NT2/D1 (cell line): ENCODE results near the gene UGT2B7.

Experiments used
- DNase-seq: peaks from one replicate; pipeline ENCODE4 v3.0.0-alpha.2; 2011; ENCODE audit warnings: low read depth, low spot score
- H3K27me3 ChIP-seq: 2 replicates; pipeline ENCODE4 v1.6.0; 2011; ENCODE audit warnings: mild to moderate bottlenecking; ENCODE audit not compliant: insufficient read length, insufficient read depth
- H3K36me3 ChIP-seq: 2 replicates; pipeline ENCODE4 v1.6.1; 2011; ENCODE audit warnings: mild to moderate bottlenecking, low read length, mixed read lengths; ENCODE audit not compliant: insufficient read depth, insufficient read length
- H3K4me1 ChIP-seq: 2 replicates; pipeline ENCODE4 v1.5.1; 2011; ENCODE audit not compliant: insufficient read depth, insufficient read length
- H3K4me3 ChIP-seq: 2 replicates; pipeline ENCODE4 v1.5.1; 2011; ENCODE audit warnings: low read depth; ENCODE audit not compliant: insufficient read length
- H3K9ac ChIP-seq: 2 replicates; pipeline ENCODE4 v1.6.0; 2011; ENCODE audit warnings: low read depth; ENCODE audit not compliant: insufficient read length
- H3K9me3 ChIP-seq: 2 replicates; pipeline ENCODE4 v1.5.1; 2011; ENCODE audit warnings: mild to moderate bottlenecking, low read length; ENCODE audit not compliant: insufficient read depth
- SUZ12 ChIP-seq: IDR thresholded peaks from 2 replicates; pipeline ENCODE4 v1.6.1; 2011; ENCODE audit not compliant: insufficient read length, insufficient read depth; ENCODE audit errors: extremely low read depth
- YY1 ChIP-seq: IDR thresholded peaks from 2 replicates; pipeline ENCODE4 v1.6.1; 2011; ENCODE audit not compliant: insufficient read length, insufficient read depth
- ZNF274 ChIP-seq: IDR thresholded peaks from 2 replicates; pipeline ENCODE4 v1.6.1; 2011; ENCODE audit warnings: mild to moderate bottlenecking, low read depth, low read length

Gene UGT2B7

DNA sequence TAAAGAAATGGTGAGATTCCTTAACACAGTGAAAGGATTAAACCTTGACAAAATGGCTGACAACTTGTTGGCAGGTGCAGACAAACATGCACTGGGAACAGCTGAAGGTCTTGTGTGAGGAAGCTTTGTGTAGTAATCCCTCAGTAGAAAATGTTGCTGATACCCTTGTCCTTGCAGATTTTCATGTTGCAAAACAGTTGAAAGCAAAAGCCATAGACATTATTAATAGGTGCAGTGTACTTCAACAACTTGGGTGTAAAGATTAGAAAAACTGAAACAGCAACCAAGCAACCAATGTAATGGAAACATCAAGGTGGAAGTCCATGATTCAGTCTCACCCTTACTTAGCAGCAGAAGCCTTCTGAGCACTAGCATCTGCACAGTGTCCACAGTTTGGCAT lies 29.8 kb downstream of the UGT2B7 start:
- Histone ChIP-seq H3K27me3 (no peaks in the 10 kb centered on the region), H3K4me1 (no peaks in the 10 kb centered on the region), H3K9ac (no peak overlapping the region), H3K36me3 (no peaks in the 10 kb centered on the region), H3K9me3 (no peaks in the 10 kb centered on the region), H3K4me3 (no peak overlapping the region)
- TF ChIP-seq SUZ12, result no peak
- no peak for TF ChIP-seq ZNF274
- TF ChIP-seq YY1, result no peak
- no peak for DNase-seq

DNA sequence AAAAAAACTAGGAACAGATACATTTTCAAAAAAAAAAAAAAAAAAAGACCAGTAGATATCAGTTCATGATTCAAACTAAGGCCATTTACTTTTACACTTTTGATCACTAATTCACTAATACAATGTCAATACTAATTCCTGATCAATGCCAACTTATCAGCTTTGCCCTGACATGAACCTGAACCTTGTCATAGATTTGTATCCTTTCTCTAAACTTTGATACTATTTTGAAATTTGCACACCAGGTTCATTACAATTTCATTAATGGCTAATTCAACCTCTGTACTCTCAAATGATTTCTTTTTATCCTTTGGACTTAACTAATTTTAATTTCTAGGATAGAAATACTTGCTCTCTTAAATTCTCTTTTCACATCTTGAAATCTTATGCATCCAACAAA lies 37.7 kb downstream of the UGT2B7 start:
- no peak for DNase-seq
- H3K9me3 ChIP-seq, result no peaks in the 10 kb centered on the region
- H3K4me1 ChIP-seq, result no peaks in the 10 kb centered on the region
- no peaks in the 10 kb centered on the region for H3K36me3 ChIP-seq
- TF ChIP-seq YY1, result no peak
- TF ChIP-seq SUZ12, result no peak
- no peak for TF ChIP-seq ZNF274
- no peak overlapping the region for H3K4me3 ChIP-seq
- no peak overlapping the region for H3K9ac ChIP-seq
- H3K27me3 ChIP-seq, result no peaks in the 10 kb centered on the region

- Histone ChIP-seq H3K4me1 (no peaks in the 10 kb centered on the region), H3K36me3 (no peaks in the 10 kb centered on the region), H3K9ac (no peak overlapping the region), H3K4me3 (no peak overlapping the region), H3K27me3 (no peaks in the 10 kb centered on the region), H3K9me3 (no peaks in the 10 kb centered on the region)
- TF ChIP-seq ZNF274 (no peak), YY1 (no peak), SUZ12 (no peak)
- no peak for DNase-seq
Observed at GRCh38 chr4:69134471-69134870, 38.2 kb downstream of the UGT2B7 start.

DNA sequence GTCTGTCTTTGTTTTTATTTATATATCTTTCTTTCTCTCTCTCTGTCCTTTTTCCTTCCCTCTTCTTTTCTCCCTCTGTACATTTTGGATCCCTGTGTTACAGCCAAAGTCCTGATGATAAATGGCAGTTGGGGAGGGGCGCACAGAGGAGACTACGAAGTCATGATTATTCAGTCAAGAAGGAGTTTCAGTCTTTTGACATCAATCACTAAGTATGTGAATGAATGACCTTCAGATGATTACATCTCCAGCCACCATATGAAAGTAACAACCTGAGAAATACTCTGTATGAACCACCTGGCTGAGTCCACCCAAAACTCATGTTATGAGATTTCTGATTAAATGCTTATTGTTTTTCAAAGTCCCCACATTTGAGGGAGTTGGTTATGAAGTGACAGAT lies 45.0 kb downstream of the UGT2B7 start:
- Histone ChIP-seq H3K9ac (no peak overlapping the region), H3K27me3 (no peaks in the 10 kb centered on the region), H3K4me3 (no peak overlapping the region), H3K36me3 (no peaks in the 10 kb centered on the region), H3K9me3 (no peaks in the 10 kb centered on the region), H3K4me1 (no peaks in the 10 kb centered on the region)
- DNase-seq, result no peak
- no peak for TF ChIP-seq SUZ12
- no peak for TF ChIP-seq YY1
- no peak for TF ChIP-seq ZNF274

DNA sequence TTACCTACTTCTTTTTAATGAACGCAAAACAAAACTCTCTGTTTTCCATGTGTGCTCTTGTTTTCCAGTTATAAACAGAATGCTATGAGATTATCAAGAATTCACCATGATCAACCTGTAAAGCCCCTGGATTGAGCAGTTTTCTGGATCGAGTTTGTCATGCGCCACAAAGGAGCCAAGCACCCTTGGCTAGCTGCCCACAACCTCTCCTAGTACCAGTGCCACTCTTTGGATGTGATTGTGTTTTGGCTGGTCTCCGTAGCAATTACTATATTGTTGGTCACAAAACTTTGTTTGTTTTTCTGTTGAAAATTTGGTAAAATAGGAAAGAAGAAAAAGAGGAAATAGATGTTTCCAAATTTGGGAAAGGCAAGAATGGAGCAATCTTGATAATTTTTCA lies 51.1 kb downstream of the UGT2B7 start:
- H3K9ac ChIP-seq, result no peak overlapping the region
- no peaks in the 10 kb centered on the region for H3K27me3 ChIP-seq
- no peak for TF ChIP-seq YY1
- no peak for TF ChIP-seq ZNF274
- TF ChIP-seq SUZ12, result no peak
- H3K4me3 ChIP-seq, result no peak overlapping the region
- H3K4me1 ChIP-seq, result no peaks in the 10 kb centered on the region
- H3K9me3 ChIP-seq, result no peaks in the 10 kb centered on the region
- no peaks in the 10 kb centered on the region for H3K36me3 ChIP-seq
- no peak for DNase-seq

DNA sequence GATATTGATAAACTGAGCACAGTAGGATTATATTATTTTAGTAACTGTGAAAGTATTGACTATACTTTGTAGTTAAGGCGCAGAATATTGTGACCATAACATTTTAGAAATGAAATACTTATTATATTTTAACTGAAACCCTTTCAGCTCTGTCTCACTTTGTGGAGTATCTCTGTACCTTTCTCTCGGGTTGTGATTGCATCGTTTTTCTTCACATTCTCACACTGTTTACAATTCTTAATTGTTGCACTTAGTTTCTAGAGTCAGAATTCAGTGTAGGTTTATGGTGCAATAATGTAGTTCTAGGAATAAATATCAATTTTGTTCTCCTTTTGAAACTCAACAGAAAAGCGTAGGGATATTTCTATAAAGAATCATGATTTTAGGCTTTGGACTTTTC lies 57.7 kb downstream of the UGT2B7 start:
- no peaks in the 10 kb centered on the region for H3K4me1 ChIP-seq
- no peaks in the 10 kb centered on the region for H3K9me3 ChIP-seq
- DNase-seq, result no peak
- H3K4me3 ChIP-seq, result no peak overlapping the region
- TF ChIP-seq SUZ12, result no peak
- TF ChIP-seq YY1, result no peak
- no peak for TF ChIP-seq ZNF274
- H3K9ac ChIP-seq, result no peak overlapping the region
- no peaks in the 10 kb centered on the region for H3K27me3 ChIP-seq
- no peaks in the 10 kb centered on the region for H3K36me3 ChIP-seq

- Histone ChIP-seq H3K4me3 (no peak overlapping the region), H3K4me1 (no peaks in the 10 kb centered on the region), H3K36me3 (no peaks in the 10 kb centered on the region), H3K27me3 (no peaks in the 10 kb centered on the region), H3K9me3 (no peaks in the 10 kb centered on the region), H3K9ac (no peak overlapping the region)
- no peak for DNase-seq
- TF ChIP-seq ZNF274 (no peak), SUZ12 (no peak), YY1 (no peak)
Observed at GRCh38 chr4:69156913-69157312, 60.6 kb downstream of the UGT2B7 start.
